ENCODE data around the gene USP20.

USP20 gene

DNA sequence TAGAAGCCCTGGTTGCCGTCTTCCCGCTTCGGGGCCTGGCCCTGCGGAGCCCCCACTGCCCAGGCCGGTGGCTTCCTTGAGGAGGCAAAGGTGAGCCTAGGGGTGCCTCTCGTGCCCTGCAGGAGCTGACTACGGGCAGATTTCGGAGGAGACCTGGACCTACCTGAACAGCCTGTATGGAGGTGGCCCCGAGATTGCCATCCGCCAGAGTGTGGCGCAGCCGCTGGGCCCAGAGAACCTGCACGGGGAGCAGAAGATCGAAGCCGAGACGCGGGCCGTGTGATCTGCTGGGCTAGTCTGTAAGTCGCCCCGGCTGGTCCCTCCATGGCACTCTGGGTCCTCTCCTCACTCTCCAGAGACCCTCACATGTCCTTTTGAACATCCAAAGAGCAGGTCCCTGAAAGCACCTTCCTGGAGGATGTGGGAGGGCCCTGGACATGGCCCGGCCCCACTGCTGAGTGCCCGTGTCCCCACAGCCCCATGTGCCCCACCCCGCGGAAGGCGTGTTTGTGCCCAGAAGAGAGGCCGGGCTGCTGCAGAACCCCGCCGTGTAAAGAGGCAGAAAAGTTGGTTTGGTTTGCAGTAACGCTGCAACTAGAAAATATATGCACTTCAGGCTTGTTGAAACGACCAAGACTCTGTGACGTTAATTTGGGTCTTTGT is 44.9 kb downstream of the USP20 start:
- TF ChIP-seq POLR2A (IDR thresholded peaks at IDR 0.05; ENCODE audit: low read length) (no peak), GATA1 (IDR thresholded peaks at IDR 0.05; ENCODE audit: low read depth, low read length) (no peak)
- DNase-seq = no peak

- TF ChIP-seq GATA1 (IDR thresholded peaks at IDR 0.05; ENCODE audit: low read depth, low read length) (no peak), POLR2A (IDR thresholded peaks at IDR 0.05; ENCODE audit: low read length) (no peak)
- DNase-seq = no peak
Observed at GRCh38 chr9:129880654-129881546, 45.6 kb downstream of the USP20 start.

- DNase-seq = peak in 1 of 2 experiments; percentile 33
- no peak for TF ChIP-seq GATA1 (IDR thresholded peaks at IDR 0.05; ENCODE audit: low read depth, low read length)
- TF ChIP-seq POLR2A (IDR thresholded peaks at IDR 0.05; ENCODE audit: low read length) = no peak
Observed at GRCh38 chr9:129881547-129882324, 46.5 kb downstream of the USP20 start.

DNA sequence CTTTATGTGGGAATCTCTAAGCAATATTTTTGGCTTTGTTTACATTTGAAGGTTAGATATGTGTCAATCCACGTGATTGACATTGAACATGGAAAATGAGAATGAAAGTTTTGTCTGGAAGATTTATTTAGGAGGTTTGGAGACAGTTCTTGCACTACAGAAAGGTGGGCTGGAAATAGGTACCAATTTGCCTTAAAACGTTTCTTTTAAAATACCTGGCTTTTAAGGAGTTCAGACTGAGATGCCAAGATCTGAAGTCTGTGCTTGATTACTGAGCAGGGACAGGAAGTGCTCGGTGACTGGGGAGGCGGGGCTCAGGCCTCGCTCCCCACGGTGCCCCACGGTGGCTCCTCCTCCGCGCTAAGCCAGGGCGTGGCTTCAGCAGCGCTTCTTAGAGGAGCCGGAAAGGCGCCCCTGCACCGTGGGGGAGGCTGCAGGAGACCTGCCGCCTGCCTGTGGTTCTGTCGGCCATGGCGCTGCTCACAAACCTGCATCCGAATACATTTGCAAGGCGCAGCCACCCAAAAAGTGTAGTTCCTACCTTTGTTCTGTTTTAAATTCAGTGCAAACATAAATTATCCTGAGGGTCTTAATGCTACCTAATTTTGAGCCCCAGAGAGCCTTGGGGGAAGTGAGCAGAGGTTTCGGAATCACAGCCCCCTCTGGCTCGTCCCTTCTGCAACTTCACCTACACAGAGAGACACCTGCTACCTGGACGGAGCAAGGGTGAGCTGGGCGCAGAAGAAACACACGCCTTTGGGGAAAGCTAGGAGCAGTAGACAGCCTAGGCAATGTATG is 49.2 kb downstream of the USP20 start:
- TF ChIP-seq POLR2A (IDR thresholded peaks at IDR 0.05; ENCODE audit: low read length) = peak; percentile 91
- TF ChIP-seq GATA1 (IDR thresholded peaks at IDR 0.05; ENCODE audit: low read depth, low read length) = no peak
- peak; percentile 94 to 95 for DNase-seq

- no peak for TF ChIP-seq POLR2A (IDR thresholded peaks at IDR 0.05; ENCODE audit: low read length)
- peak; percentile 68 to 71 for DNase-seq
Observed at GRCh38 chr9:129885018-129885669, 49.9 kb downstream of the USP20 start.

GRCh38 chr9:129885670-129886106 is 50.4 kb downstream of the USP20 start:
- TF ChIP-seq POLR2A (IDR thresholded peaks at IDR 0.05; ENCODE audit: low read length) (peak; percentile 55), GATA1 (IDR thresholded peaks at IDR 0.05; ENCODE audit: low read depth, low read length) (no peak)

GRCh38 chr9:129886226-129887174 is 51.2 kb downstream of the USP20 start:
- DNase-seq = peak; percentile 64 to 71

More at GRCh38 chr9:129885670-129886106, 50.4 kb downstream of the USP20 start:
- peak; percentile 92 to 95 for DNase-seq

DNA sequence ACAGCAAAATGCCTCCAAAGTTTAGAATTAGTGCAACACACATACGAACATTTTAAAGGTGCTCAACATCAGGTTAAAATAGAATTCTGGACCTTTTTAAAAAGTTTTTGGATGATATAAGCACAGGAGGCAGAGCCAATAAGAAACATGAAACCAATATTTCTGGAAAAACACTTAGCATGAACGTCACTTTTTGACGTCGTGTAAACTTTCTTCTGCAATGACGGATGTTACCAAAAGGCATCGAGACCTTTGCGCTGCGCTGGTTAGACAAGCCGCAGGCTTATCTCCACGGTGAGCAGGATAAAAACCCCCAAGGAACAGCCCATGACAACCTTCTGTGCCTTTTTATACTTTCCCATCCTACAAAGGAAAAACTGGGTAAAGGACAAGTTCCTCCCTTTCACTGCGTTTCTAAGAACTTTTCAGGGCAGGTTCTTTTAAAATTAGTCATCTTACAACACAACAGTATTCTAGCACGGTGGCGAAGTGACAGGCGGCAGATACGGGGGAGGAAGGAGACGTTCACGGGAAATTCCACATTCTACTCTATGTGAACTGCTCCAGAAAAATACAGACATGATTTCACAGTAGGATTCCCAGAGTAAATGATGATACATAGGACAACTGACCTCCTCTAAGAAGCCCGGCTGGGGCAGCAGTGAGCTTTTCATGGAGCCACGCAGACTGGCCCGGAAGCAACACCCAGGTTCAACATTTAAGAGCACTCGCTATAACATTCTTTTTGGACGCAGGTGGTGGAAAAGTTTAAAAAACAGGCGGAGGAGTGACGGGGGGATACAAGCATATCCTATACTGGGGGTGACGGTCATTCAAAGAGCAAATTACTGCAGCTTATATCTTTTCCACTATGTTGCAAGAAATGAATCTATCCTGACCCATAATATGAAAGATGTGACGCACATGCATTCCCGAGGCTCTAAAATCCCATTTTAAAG is 52.4 kb downstream of the USP20 start:
- DNase-seq = peak; percentile 70

More at GRCh38 chr9:129886226-129887174, 51.2 kb downstream of the USP20 start:
- TF ChIP-seq GATA1 (IDR thresholded peaks at IDR 0.05; ENCODE audit: low read depth, low read length) = no peak
- no peak for TF ChIP-seq POLR2A (IDR thresholded peaks at IDR 0.05; ENCODE audit: low read length)

GRCh38 chr9:129888293-129889121 is 53.2 kb downstream of the USP20 start:
- DNase-seq = peak; percentile 70 to 71
- TF ChIP-seq GATA1 (IDR thresholded peaks at IDR 0.05; ENCODE audit: low read depth, low read length) = no peak
- peak; percentile 32 for TF ChIP-seq POLR2A (IDR thresholded peaks at IDR 0.05; ENCODE audit: low read length)

More for the DNA sequence above, 52.4 kb downstream of the USP20 start:
- peak; percentile 23 for TF ChIP-seq POLR2A (IDR thresholded peaks at IDR 0.05; ENCODE audit: low read length)
- TF ChIP-seq GATA1 (IDR thresholded peaks at IDR 0.05; ENCODE audit: low read depth, low read length) = no peak

Measured in erythroblast (primary cell).